Measurements from ENCODE around the gene CEBPB.

DNA sequence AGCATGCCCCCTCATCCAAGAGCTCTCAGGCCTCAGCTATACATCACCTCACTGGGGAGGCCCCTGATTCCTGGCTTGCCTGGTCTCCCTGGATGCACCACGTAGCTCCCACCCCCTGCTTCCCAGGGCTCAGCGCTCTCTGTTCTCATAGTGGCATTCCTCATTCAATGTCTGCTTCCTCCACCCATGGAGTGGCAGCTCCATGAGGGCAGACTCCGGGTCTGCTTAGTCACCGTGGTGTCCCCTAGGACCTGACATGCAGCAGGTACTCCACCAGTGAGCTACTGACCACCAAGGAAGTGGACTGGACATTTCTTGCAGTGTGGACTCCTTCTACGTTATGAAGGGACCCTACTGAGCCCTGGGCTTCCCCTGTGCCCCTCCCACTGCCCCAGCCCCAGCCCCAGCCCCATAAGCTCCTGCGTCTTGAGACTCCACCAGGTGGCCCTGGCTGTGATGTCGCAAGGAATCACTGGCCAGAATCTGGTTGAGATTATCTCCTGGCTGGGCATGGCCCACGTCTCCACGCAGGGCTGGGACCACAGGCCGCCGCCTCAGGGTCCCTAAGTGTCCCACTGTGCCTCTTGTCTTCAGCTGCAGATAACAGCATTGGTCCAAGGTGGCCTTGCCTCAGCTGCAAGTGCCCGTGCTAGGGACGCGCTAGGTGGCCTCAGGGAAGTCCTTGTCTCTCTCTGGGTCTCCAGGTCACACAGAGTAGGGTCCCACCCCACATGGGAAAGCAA, 26.7 kb downstream of the CEBPB start:
- TF ChIP-seq GATA3 (IDR thresholded peaks at IDR 0.05; ENCODE audit: low read depth, low read length): no peak
- no peak for TF ChIP-seq GATA2 (IDR thresholded peaks at IDR 0.05; ENCODE audit: low read depth, low read length)

Data from SH-SY5Y (cell line).